Keratinocyte (primary cell): ENCODE results near the gene FAM78A. TPM values are rescaled to one million over a fixed set of nuclear protein-coding genes. Genes with fewer than 3 reads are reported as not detected.

Experiments used
- DNase-seq: peaks from one replicate; pipeline ENCODE4 v3.0.0-alpha.2; 2011; ENCODE audit warnings: low read depth, missing footprints, low spot score
- FAIRE-seq: peaks from 2 replicates; lab custom pipeline; 2011; peaks lifted over from hg19 to GRCh38; lab: Jason Lieb, UNC
- H2AFZ ChIP-seq: 2 replicates; pipeline ENCODE4 v1.6.0; 2012; ENCODE audit warnings: low read length, control low read depth, inconsistent platforms; ENCODE audit not compliant: control insufficient read depth
- H3K27ac ChIP-seq: 2 replicates; pipeline ENCODE4 v1.5.1; 2011; ENCODE audit warnings: low read length; ENCODE audit not compliant: control insufficient read depth, insufficient read depth
- H3K27me3 ChIP-seq: 3 replicates; pipeline ENCODE4 v1.6.0; 2011; ENCODE audit warnings: low read length; ENCODE audit not compliant: control insufficient read depth, insufficient read depth; ENCODE audit errors: extremely low read depth
- H3K36me3 ChIP-seq, 2 experiments: 2 replicates in 1 of 2; 3 replicates in 1 of 2; pipeline ENCODE4 v1.5.1; 2011; ENCODE audit warnings: low read length in 2 of 2, mild to moderate bottlenecking in 1 of 2; ENCODE audit not compliant: control insufficient read depth in 2 of 2, insufficient read depth in 2 of 2; ENCODE audit errors: extremely low read depth in 1 of 2
- H3K4me1 ChIP-seq: 3 replicates; pipeline ENCODE4 v1.5.1; 2011; ENCODE audit warnings: low read length; ENCODE audit not compliant: control insufficient read depth, insufficient read depth; ENCODE audit errors: extremely low read depth
- H3K4me2 ChIP-seq: 3 replicates; pipeline ENCODE4 v1.6.0; 2011; ENCODE audit warnings: low read depth, low read length; ENCODE audit not compliant: control insufficient read depth, insufficient read depth; ENCODE audit errors: extremely low read depth
- H3K4me3 ChIP-seq, 3 experiments: fragments of 200-600 bp in 1 of 3; sonication (generic) in 1 of 3; 2 replicates in 2 of 3; 3 replicates in 1 of 3; pipeline ENCODE4 v1.5.1; 2011 to 2016; ENCODE audit warnings: low read length in 3 of 3, mild to moderate bottlenecking in 3 of 3, control low read depth in 2 of 3, inconsistent platforms in 1 of 3, low read depth in 1 of 3, mixed read lengths in 1 of 3, mixed run types in 1 of 3, moderate library complexity in 1 of 3; ENCODE audit not compliant: control insufficient read depth in 2 of 3, insufficient read depth in 2 of 3; ENCODE audit errors: extremely low read depth in 1 of 3
- H3K79me2 ChIP-seq: 2 replicates; pipeline ENCODE4 v1.6.0; 2012; ENCODE audit warnings: low read length; ENCODE audit not compliant: control insufficient read depth, insufficient read depth
- H3K9ac ChIP-seq: 3 replicates; pipeline ENCODE4 v1.6.0; 2011; ENCODE audit warnings: low read length; ENCODE audit not compliant: control insufficient read depth, insufficient read depth; ENCODE audit errors: extremely low read depth
- H3K9me1 ChIP-seq: 3 replicates; pipeline ENCODE4 v1.6.0; 2011; ENCODE audit warnings: low read length; ENCODE audit not compliant: control insufficient read depth, insufficient read depth; ENCODE audit errors: extremely low read depth
- H3K9me3 ChIP-seq: 2 replicates; pipeline ENCODE4 v1.5.1; 2012; ENCODE audit warnings: low read depth, low read length; ENCODE audit not compliant: control insufficient read depth
- H4K20me1 ChIP-seq: 3 replicates; pipeline ENCODE4 v1.6.0; 2011; ENCODE audit warnings: low read length; ENCODE audit not compliant: control insufficient read depth, insufficient read depth; ENCODE audit errors: extremely low read depth
- EZH2 ChIP-seq: IDR thresholded peaks from one replicate; pipeline ENCODE4 v1.6.1; 2012; ENCODE audit warnings: inconsistent platforms, mild to moderate bottlenecking, low read length, moderate library complexity
- dilution Hi-C: fragments of 300-500 bp; cut with MboI; formaldehyde crosslinking; loops from one replicate; pipeline ENCODE4 v1.7.0; 2020; ENCODE audit warnings: low sequenced_read_pairs; ENCODE audit not compliant: extremely low pct_ligation_motif_present
- polyA plus RNA-seq, 5 experiments: library from polyadenylated mRNA; depleted of rRNA in 3 of 5; stranded (reverse) in 3 of 5; stranded (forward) in 1 of 5; unstranded in 1 of 5; fragments of >200 nt; gene quantifications; 1 replicate in 1 of 5; 2 replicates in 3 of 5; 3 replicates in 1 of 5; pipeline versions ENCODE4 v1.2.1 to v1.2.3, GENCODE V29; 2011 to 2012; ENCODE audit warnings: missing spikeins in 2 of 5, low read depth in 1 of 5, low replicate concordance in 1 of 5
- TF ChIP-seq, protein P1 (sequence below), 3 experiments: IDR thresholded peaks in 1 of 3; conservative IDR thresholded peaks in 1 of 3; optimal IDR thresholded peaks in 1 of 3; 2 replicates in 2 of 3; 3 replicates in 1 of 3; pipeline versions ENCODE3 to v1.5.1; 2011; ENCODE audit warnings: low read length in 3 of 3, mild to moderate bottlenecking in 3 of 3, moderate library complexity in 2 of 3, control low read depth in 1 of 3, inconsistent platforms in 1 of 3; ENCODE audit not compliant: insufficient read depth in 2 of 3; ENCODE audit errors: extremely low read depth in 1 of 3

Gene FAM78A
- polyA plus RNA-seq, 1 donor (not counting 4 experiments of a cell fraction or from before 2014, with no cell fraction given), result 0.25 TPM

DNA sequence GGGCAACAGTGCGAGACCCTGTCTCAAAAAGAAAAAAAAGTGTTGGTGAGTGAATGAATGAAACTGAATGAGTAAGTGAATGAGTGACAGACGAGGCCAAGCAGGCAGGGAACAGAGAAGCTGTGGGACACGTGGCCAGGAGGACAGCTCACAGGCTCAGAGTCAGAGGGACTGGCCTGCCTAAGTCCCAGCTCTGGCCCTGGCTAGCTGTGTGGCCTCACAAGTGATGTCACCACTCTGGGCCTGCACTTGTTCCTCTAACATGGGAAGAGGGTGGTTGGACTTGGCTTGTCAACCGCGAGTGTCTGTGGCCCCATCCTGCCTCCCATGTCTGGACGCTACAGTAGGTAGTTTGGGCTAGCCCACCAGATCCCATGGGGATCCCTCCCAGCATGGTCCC lies 8.5 kb upstream of the FAM78A start:
- Histone ChIP-seq H3K4me1 (no peaks in the 10 kb centered on the region), H3K4me2 (no peak overlapping the region), H2AFZ (no peak overlapping the region), H3K36me3 (no peaks in the 10 kb centered on the region), H3K9me1 (no peaks in the 10 kb centered on the region), H3K79me2 (no peaks in the 10 kb centered on the region), H3K27me3 (peaks cover 40% of the 10 kb centered on the region), H3K9ac (no peak overlapping the region), H3K4me3 (no peak overlapping the region), H4K20me1 (no peaks in the 10 kb centered on the region), H3K9me3 (no peaks in the 10 kb centered on the region), H3K27ac (no peak overlapping the region)
- DNase-seq (no peak), FAIRE-seq (no peak)
- TF ChIP-seq, protein P1, sequence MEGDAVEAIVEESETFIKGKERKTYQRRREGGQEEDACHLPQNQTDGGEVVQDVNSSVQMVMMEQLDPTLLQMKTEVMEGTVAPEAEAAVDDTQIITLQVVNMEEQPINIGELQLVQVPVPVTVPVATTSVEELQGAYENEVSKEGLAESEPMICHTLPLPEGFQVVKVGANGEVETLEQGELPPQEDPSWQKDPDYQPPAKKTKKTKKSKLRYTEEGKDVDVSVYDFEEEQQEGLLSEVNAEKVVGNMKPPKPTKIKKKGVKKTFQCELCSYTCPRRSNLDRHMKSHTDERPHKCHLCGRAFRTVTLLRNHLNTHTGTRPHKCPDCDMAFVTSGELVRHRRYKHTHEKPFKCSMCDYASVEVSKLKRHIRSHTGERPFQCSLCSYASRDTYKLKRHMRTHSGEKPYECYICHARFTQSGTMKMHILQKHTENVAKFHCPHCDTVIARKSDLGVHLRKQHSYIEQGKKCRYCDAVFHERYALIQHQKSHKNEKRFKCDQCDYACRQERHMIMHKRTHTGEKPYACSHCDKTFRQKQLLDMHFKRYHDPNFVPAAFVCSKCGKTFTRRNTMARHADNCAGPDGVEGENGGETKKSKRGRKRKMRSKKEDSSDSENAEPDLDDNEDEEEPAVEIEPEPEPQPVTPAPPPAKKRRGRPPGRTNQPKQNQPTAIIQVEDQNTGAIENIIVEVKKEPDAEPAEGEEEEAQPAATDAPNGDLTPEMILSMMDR (optimal IDR thresholded peaks at IDR 0.05 in 1 of 3, IDR thresholded peaks at IDR 0.05 in 1 of 3, conservative IDR thresholded peaks at IDR 0.05 in 1 of 3; ENCODE audit: extremely low read depth in 1 of 3, insufficient read depth in 2 of 3, low read length in 3 of 3), result no peak
- TF ChIP-seq EZH2, result no peak
- dilution Hi-C loops, result no loop called here

DNA sequence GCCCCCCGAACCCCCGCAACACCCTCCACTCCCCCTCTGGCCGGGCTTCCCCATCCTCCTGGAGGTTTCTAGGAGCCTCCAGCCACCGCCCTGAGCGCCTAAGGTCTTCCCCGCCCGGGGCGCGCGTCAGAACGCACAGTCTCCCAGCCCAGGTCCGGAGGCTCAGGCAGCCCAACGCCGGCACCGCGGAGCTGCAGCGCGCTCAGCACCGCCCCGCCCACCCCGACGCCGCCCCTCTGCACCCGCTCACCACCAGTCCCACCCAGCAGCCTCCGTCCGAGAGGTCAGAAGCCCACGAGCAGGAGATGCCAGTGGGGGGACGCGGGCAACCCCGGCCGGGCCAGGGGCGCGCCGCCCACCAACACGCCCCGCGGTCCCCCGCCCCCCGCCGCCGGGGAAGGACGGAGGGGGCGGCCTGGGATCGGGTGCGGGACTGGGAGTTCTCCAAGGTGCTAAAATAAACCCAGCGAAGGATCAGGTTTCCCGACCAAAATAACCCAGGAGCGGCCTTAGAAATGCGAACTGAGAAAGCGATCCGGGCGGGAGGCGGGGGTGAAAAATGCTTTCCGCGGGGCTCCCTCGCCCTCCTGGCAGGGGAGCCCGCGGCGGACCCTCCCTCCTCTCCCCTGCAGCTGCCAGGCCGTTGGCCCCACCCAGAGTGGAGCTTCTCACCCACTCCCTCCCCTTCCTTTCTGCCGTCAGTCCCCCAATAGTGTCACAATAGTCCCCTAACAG lies 6.5 kb upstream of the FAM78A start:
- DNase-seq (no peak), FAIRE-seq (no peak)
- Histone ChIP-seq H3K4me2 (no peak overlapping the region), H3K9ac (no peak overlapping the region), H3K9me3 (no peaks in the 10 kb centered on the region), H3K79me2 (no peaks in the 10 kb centered on the region), H3K27ac (no peak overlapping the region), H3K9me1 (no peaks in the 10 kb centered on the region), H3K27me3 (peaks cover 47% of the 10 kb centered on the region), H2AFZ (no peak overlapping the region), H3K4me3 (no peak overlapping the region), H3K36me3 (no peaks in the 10 kb centered on the region), H3K4me1 (no peaks in the 10 kb centered on the region), H4K20me1 (no peaks in the 10 kb centered on the region)
- dilution Hi-C loops, result no loop called here
- TF ChIP-seq, protein P1 (optimal IDR thresholded peaks at IDR 0.05 in 1 of 3, IDR thresholded peaks at IDR 0.05 in 1 of 3, conservative IDR thresholded peaks at IDR 0.05 in 1 of 3; ENCODE audit: extremely low read depth in 1 of 3, insufficient read depth in 2 of 3, low read length in 3 of 3), result no peak
- peak; percentile 54 for TF ChIP-seq EZH2
